NCI-H1694 treated with DMSO at 0.1 percent for 48 hours (cell line): ENCODE results near the gene FRMD4A.
A peak's percentile ranks its signal among the peaks of the same experiment; 100 is the strongest.
"Not testable (repeated sequence)": the region's sequence is repeated elsewhere in the genome, so short reads cannot be mapped to it uniquely, and the experiment has no call there.

ENCODE experiments used
- DNase-seq: peaks from one replicate; lab custom pipeline; 2025; lab: John Stamatoyannopoulos, UW

Gene FRMD4A

DNA sequence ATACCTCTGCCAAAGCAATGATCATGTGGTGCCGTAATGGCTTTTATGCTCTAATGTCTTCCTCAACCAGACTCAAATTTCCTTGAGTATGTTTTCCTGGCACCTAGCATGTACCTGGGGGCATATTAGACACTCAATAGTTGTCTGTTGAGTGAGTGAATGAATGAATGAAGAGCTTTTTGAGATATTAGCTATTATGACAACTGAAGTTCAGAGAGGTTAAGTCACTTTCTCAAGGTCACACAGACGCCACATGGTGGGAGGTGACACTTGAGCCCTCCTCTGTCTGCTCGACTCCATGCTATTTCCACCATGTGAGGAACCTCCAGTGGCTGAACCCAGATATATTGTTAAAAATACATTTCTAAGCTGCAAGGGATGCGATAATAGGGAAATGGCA, 611.9 kb downstream of the FRMD4A start:
- DNase-seq: no peak

DNA sequence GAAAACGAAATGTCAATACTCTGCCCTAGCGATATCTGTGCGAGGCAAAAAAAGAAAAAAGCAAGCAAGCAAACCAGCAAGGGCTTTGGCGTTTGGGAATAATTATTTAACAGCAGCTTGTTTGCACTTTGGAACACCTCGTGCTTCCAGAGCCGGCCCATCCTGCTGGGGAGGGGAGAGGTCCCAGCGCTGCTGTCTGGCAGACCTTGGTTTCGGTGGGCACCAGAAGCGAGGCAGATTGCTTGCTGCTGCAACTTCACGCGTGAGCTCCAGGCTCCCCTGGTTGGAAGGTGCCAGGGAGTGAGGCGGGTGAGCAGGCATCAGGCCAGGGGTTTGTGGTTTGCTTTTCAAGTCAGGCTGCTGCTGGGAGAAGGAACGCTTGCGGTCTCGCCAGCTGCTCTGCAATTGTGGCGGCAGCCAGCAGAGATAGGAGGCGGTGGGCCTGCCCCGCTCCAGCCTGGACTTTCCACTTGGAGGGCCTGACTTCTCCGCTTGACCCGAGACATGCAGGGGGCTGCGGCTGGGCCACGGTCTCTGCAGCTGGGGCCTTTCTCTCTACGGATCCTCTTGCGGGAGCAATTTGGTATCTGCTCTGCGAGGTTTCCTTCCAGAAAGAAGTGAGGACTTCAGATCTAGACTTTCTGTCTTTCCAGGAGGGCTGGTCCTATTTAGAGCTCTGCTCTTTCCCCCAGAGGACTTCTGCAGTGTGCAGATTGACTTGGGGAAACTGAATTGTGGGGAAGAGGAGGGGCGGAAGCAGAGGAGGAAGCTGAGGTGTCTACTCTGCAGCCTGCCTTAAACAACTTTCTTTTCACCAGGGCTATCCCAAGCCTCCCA, 612.6 kb downstream of the FRMD4A start:
- peak; percentile 84 for DNase-seq

- DNase-seq: no peak
Measured at GRCh38 chr10:13717571-13717935, 613.2 kb downstream of the FRMD4A start.

- no peak for DNase-seq
Measured at GRCh38 chr10:13716081-13717071, 614.3 kb downstream of the FRMD4A start.

DNA sequence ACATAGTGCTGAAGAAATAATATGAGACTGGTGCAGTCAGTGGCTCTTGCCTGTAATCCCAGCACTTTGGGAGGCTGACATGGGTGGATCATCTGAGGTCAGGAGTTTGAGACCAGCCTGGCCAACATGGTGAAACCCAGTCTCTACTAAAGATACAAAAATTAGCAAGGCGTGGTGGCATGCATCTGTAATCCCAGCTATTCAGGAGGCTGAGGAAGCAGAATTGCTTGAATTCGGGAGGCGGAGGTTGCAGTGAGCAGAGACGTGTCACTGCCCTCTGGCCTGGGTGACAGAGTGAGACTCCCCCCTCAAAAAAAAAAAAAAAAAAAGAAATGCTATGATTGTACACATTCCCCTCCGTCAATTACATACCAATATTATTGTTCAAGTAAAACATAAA, 615.1 kb downstream of the FRMD4A start:
- not testable (repeated sequence) for DNase-seq

GRCh38 chr10:13715100-13715499, 615.6 kb downstream of the FRMD4A start:
- no peak for DNase-seq

DNA sequence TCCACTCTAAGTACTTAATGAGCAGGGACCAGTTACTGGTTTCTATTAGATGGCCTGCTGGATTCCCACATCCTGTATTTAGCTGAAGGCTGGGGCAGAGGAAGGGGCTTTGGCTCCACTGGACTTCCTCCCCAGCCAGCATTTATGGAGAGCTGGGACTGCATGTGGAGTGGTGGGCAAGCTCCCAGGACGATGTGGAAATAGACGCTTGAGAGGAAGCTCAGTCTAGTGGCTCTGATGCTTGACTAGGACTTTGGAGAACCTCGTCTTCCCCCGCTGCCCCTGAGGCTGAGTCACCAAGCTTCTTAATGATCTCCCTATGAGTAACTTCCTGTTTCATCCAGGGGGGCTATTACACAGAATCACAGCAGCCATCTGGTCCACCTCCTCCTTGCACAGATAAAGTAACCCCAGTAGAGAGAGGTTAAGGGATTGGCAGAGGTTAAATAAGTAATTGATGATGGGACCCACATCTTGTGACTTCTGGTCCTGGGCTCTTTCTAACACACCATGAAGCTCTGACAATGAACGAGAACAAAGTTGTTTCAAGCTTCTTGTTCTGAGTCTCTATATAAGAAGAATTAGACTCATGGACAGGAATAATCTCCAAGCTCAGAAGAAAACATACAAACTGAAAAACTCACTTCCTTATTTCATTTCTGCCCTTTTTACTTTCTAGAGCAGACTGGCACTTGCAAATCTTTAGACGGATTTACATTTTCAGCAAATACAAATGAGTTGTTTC, 617.7 kb downstream of the FRMD4A start:
- no peak for DNase-seq

- DNase-seq: no peak
Measured at GRCh38 chr10:13712476-13712836, 618.3 kb downstream of the FRMD4A start.

GRCh38 chr10:13711291-13711690, 619.4 kb downstream of the FRMD4A start:
- DNase-seq: no peak

GRCh38 chr10:13709931-13710650, 620.6 kb downstream of the FRMD4A start:
- peak; percentile 64 for DNase-seq

- DNase-seq: no peak
Measured at GRCh38 chr10:13708256-13708990, 622.3 kb downstream of the FRMD4A start.

DNA sequence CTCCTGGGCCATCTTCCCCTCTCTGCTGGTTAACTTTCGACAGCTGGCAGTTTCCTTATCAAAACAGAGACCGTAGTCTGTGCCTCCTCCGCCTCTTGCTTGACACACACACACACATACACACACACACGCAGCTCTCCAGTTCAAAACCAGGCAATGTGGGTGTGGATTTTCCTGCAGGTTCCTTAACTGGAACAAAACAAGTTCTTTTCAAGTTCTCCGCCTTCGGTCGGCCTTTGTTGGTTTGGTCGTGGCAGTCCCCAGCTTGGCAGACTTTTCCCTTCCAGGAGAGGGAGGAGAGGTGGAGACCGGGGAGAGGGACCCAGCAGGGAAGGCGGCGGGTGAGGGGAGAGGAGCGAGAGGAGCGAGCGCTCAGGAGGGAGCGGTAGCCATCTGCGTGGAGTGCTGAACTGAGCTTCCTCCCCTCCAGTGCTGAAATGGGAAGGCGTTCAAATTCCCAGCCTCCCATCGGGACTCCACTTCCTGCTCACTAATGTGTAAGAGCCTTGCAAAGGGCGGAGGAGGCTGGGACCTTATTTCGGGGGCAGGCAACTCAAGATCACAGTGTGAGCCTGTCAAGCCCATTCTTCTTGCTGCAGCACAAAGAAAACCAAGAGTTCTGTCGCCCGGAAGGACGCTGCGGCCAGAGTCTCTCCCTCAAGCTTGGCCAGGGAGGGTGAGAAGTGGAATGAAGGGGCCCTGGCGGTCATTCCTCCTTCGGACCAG, 623.4 kb downstream of the FRMD4A start:
- no peak for DNase-seq

DNA sequence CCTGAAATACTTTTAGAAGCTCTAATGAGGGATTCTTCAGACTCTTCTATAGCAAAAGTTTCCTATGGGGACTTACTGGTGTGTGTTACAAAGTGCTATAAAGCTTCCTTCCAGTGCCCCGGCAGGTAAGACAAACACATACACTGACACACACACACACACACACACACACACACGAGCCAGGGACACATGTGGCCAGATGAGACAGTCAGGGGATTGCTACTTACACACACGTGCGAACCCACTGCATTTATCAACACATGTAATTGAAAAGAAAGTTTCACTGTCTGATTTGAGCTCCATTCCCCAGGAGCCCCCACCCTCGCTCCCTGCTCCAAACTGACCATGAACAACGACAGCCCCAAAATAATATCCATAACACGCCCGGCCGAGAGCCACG, 624.1 kb downstream of the FRMD4A start:
- no peak for DNase-seq

- DNase-seq: no peak
Measured at GRCh38 chr10:13706175-13706574, 624.5 kb downstream of the FRMD4A start.

DNA sequence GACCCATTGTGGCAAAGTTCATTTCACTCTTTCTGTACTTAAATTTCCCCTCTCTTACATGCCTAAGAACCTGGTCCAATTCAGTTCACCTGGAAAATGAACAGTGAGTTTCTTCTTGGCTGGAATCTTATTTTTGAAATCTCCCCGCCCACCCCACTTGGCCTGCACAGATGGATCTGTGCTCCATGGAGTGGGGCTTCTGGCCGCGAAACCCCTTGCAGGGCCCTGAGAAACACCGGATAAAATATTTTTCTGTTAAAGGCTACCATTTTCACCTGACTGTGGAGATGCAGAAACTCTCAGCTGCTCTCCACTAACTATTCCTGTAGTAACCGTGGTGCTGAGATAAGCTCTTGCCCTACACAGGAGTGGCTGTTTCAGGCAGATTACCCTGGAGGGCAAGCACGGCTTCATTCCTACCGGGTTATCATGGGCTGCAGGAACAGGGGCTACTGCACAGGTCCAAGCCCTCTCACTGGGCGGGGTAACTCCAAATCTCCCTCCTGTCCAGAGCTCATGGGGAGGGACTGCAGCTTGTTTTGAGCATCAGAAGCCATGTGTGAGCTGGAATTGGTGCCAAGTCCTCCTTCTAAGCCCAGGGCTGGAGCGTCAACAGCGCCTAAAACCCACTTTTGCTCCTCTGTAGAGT, 625.1 kb downstream of the FRMD4A start:
- DNase-seq: no peak

GRCh38 chr10:13704964-13705363, 625.8 kb downstream of the FRMD4A start:
- DNase-seq: no peak

GRCh38 chr10:13703997-13704536, 626.7 kb downstream of the FRMD4A start:
- no peak for DNase-seq

- no peak for DNase-seq
Measured at GRCh38 chr10:13703101-13703818, 627.5 kb downstream of the FRMD4A start.
